GM19328 (cell line): ENCODE data around the gene RANBP1.

Experiments used
- ATAC-seq: cut with Tn5 transposase; IDR thresholded peaks from one replicate; pipeline ENCODE4 v1.9.1; 2021; ENCODE audit warnings: mild to moderate bottlenecking, moderate library complexity; ENCODE audit not compliant: unreplicated experiment

The RANBP1 gene

DNA sequence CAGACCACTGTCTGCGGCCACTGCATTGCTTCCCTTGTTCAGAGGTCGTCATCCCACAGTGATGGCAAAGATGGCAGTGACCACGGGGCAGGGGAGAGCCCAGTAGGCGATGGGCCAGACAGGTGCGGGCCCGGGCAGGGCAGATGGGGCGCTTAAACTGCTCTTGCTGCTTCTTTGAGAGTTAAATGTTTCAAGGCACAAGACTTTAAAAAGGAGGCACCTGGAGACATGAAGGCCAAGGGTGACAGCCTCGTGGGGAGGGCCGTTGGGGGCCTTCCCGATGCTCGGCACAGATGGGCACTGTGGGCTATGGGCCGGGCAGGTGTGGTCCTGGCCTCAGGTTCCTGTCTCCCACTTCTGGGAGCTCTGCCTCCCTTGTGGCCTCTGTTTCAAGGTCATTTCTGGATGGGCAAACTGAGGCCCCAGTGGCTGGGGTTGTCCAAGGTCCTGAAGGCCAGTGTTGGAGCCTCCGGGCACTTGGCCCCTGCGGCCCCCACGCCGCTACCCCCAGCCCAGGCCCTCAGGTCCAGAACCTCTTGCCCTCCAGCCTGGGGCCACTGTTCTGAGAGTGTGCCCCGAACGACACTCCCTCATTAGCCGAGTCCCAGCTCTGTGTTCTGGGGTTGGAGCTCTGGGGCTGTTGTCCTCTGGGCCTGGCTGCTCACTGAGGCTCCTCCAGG lies 51.9 kb downstream of the RANBP1 start:
- no peak for ATAC-seq

DNA sequence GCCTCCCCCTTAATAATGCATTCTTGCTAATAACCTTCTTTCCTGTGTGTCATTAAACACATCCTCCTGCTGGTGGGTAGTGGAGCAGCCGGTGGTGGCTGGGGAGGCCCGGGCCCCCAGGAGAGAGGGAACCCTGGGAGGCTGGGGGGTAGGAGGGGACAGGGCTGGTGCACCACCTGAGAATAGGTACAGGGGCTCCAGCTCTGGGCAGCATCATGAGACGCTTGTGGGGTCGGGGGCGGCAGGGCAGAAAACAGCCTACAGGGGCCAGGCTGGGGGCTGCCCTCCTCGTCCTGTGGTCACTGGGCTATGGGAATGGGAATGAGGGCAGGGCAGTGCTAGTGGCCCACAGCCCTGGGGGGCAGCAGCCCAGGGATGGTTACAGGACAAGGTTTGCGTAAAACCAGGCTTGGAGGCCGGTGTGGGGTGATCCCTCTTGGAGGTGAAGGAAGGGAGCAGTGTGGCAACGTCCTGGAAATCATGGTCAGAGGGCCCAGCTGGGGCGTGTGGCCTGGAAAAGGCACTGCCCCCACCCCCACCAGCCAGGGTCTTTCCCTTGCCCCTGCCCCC lies 53.4 kb downstream of the RANBP1 start:
- ATAC-seq: no peak

DNA sequence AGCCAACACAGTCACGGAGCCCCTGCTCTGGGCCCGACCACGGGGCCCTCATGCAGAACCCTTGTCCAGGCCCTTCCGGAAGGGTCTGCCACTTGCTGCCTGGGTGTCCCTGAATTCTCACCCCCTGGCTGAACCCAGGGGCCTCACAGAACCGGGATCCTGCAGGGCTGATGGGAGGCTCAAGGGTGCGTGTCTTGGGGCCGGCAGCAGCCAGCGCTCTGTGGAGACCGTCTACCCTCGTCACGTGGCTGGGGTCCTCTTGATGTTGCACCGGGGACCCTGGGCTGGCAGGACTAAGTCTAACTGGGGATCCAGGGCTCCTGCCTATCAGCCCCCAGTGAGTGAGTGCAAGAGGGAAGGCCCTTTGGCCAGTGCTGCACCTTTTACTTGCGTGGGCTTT lies 54.3 kb downstream of the RANBP1 start:
- ATAC-seq: no peak

DNA sequence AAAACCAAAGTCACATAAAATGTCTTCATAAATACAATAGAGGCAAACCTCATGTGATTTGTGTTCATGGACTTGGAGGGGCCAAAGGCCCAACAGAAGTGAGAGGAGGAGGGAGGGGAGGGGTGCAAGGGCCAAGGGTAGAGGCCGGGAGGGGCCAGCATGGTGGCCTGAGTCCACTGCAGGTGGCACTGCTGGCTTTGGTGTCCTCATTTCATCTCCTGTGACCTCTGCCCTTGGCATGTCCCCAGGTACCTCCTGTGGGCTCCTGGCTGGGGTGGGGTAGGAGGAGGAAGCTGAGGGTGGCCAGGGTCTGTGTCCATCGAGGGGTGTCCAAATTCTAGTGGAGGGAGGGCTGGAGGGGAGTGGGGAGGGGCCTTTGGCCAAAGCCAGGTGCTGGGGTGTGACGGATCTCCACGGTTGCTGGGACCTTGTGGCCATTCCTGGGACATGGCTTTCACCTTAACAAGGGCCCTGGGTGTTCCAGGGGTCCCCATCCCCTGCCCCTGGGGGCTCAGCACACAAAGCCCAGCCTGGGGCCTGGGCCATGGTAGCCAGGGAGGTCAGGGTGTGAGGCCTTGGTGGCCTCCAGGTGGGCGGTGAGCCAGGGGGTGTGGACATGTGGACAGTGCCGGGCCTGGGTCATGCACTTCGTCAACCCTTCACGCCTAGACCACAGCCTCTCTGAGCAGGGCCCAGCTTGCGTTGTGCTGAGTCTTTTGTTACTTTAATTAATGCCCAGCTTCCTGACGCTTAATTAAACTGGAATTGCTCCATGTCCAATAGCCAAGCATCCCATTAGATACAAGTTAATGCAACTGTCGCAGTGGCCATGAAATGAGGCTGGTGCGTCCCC lies 55.6 kb downstream of the RANBP1 start:
- ATAC-seq: no peak

DNA sequence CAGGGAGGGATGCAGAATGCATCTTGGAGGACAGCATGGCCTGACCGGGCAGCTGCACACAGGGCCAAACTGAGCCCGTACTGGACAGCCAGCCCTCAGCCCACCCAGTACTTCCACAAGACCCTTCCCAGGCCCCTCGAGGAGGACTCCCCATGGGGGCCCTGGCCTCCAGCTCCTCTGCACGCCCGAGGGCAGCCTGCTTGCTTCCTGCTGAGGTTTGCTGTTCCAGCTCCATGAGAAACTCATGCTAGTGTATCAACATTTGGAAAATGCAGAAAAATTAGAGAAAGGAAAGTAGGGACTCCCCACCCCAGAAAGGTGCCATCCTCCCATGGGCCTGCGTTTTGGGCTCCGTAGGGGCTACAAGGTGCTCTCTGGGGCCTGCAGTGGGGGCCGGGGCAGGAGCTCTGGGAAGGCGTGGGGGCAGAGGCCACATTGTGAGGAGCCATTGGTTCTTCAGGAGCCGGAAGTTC lies 56.3 kb downstream of the RANBP1 start:
- ATAC-seq: no peak

DNA sequence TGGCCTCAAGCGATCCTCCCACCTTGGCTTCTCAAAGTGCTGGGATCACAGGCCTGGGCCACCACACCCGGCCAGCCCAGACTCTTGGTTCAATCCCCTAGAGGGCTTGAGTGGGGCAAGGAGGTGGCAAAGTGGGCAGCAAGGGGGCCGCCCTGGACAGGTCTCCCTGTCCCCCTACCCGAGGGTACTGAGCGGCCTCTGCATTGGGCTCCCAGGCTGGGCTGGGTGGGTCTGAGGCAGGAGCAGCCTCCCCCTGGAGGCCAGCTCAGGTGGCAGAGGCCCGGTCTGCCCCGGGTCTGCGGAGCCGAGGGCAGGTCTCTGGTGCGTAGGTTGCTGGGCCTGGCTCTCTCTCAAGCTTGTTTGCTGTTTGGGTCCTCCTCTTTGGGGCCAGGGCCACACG lies 57.3 kb downstream of the RANBP1 start:
- no peak for ATAC-seq

DNA sequence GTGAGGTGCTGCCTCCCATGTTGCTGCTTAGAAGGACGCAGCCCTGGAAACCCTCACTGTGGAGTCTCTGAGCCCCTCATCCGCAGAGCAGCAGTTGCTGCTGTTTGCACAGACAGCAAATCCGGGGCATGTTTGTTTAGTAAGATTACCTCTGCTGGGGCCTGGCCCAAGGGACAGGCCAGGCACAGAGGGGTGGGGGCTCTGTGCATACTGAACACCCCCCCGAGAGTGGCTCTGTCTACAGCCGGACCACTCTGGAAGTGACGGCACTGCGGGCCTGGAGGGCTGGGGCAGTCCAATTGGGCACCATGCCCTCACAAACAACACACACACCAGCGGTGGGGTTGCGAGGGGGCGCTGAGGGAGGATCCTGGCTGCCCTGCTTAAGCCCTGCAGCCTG lies 57.9 kb downstream of the RANBP1 start:
- no peak for ATAC-seq

DNA sequence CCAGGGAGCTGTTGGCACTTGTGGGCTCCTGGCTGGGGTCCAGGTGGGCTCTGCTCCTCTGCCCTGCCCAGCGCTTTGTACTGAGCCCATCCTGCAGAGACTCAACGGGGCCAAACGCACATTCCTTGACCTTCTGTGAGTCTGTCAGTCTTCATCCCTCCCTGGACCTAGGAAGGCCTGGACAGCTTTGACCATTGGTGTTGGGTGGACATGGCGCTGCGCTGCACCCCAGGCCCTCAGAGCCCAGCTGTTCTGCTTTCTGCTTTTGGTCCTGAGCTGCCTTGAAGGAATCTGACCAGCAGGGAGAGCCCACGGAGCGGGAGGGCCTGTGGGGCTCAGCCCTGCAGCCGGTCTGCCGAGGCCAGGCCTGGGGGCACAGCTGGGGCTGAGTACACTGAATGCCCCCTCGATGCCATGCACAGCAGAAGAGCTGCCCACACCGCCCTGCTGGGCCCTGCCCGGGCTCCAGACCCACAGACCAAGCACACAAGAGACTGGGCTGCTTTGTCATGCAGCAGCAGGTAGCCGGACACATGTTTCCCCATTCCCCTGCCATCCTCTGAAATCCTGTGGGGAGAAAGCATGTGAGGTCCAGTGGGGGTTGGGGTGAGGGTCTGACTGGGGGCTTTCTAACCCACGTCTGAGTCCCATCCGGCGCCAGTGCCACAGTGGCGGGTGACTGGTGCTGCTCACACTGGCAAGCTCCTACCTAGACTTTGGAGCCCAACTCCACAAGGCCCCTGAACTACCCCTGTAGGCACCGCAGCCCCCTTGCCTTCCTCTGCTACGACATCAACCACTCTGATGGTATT lies 59.1 kb downstream of the RANBP1 start:
- no peak for ATAC-seq

DNA sequence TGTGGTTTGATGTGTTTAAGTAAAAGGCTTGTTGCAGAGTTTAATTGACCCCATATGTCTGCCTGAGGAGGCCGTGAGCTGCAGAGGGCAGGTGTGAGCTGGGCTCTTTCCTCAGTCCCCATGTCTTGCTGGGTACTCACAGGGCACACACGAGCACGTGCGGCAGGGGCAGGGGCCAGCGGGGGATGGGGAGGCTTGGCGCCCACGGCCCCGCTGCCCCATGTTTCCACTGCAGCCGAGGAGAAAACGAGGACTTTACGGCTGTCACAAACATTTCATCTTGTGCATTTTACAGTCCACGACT lies 59.6 kb downstream of the RANBP1 start:
- ATAC-seq: no peak

DNA sequence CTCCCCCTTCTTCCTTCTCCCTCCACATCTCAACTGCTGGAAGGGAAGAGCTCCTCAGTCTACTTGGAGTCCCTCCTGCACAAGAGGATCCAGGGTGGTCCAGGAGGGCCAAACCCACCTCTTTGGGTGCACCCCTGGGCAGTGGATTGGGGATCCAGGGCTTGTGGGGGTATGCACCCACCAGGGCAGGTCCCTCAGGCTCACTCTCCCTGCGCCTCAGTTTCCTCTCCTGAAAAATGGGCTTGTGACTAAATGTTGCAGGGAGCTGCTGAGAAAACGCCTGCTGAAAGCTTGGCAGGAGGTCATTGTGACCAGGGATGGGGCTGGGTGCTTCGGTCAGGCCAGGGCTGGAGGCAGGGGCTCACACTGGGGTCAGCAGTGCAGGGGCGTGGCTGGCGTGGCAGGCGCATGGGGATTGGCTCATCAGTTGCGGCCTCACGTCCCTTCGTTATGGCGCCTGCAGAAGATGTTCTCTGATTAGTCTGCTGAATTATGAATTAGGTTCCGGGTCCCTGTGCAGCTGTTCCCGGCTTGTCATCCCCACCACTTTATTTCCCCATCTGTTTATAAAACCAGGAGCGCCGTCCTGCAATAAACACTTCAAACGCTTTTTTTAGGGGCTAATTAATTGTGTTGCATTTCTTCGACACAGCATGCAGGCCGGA lies 60.6 kb downstream of the RANBP1 start:
- no peak for ATAC-seq
